Measurements from ENCODE around the gene DSG3.

Gene DSG3, protein sequence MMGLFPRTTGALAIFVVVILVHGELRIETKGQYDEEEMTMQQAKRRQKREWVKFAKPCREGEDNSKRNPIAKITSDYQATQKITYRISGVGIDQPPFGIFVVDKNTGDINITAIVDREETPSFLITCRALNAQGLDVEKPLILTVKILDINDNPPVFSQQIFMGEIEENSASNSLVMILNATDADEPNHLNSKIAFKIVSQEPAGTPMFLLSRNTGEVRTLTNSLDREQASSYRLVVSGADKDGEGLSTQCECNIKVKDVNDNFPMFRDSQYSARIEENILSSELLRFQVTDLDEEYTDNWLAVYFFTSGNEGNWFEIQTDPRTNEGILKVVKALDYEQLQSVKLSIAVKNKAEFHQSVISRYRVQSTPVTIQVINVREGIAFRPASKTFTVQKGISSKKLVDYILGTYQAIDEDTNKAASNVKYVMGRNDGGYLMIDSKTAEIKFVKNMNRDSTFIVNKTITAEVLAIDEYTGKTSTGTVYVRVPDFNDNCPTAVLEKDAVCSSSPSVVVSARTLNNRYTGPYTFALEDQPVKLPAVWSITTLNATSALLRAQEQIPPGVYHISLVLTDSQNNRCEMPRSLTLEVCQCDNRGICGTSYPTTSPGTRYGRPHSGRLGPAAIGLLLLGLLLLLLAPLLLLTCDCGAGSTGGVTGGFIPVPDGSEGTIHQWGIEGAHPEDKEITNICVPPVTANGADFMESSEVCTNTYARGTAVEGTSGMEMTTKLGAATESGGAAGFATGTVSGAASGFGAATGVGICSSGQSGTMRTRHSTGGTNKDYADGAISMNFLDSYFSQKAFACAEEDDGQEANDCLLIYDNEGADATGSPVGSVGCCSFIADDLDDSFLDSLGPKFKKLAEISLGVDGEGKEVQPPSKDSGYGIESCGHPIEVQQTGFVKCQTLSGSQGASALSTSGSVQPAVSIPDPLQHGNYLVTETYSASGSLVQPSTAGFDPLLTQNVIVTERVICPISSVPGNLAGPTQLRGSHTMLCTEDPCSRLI

DNA sequence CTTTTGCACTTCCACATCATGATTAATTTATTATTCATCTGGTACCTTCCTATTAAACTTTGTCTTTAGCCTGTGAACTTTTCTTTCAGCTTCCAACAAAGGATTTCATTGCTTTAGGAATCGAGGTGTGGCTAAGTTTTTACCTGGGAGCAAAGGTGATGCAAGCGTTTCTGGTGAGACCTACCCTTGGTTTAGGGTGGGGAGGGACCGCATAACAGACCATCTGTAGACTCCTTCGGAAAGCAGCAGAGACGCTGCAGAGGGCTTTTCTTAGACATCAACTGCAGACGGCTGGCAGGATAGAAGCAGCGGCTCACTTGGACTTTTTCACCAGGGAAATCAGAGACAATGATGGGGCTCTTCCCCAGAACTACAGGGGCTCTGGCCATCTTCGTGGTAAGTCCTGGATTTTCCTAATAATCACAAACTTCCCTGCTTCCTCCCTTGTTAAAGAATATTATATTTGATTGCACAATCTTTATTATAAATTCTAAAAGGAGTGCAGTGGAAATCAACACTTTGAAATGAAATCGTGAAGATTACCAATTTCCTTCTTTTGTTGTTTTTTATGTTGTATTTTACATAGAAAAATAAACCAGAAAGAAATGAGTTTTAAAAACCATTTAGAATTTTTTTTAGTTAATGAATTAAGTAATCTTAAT is at the start of gene DSG3:
Gene DSG3, plus strand, starts transcription at position 212 of the 662 bp plus-strand sequence. Its CDS starts 137 bp downstream, at position 349.
- no peak for DNase-seq

DNA sequence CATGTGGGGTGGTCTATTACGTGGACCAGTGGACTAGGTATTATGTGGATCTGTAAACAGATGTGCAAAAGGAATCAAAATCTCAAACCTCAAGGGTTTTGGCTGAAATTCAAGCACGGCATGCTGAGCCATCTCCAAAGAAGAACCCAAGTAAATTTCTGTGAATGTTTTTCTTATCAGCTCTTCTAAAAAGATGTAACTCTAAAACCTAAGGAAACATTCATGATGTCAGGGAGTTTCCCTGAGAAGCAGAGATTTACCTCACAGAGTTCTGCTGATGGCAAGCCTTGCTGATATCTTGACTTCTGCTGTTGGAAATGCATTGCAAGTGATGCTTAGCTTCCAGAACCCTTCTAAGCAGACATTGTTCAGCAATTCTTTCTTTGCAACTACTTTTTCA is 49.4 kb upstream of the DSG3 start:
- no peak for DNase-seq

DNA sequence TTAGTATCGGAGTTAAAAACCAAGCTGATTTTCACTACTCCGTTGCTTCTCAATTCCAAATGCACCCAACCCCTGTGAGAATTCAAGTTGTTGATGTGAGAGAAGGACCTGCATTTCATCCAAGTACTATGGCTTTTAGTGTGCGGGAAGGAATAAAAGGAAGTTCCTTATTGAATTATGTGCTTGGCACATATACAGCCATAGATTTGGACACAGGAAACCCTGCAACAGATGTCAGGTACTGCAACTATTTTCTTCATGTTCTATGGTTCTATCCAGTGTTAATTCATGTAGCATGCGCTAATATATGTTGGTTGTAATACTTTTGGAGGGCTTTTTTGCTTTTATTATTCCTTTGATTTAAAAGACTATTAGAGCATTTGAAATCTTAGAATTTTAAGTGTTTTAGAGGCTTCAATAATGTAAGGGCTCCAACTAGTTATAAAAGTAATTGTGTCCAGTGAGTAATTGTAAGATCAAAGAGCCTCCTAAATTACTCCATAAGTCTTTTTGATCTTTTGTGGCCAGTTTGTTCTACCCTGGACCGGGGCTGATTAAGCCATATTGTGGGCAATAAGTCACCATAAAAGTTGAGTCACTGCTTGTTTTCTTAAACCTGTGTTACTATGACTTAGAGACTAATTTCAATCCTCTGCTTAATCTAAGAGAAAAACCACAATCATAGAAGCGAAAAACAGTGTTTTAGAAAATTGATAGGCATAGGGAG is 48.1 kb upstream of the DSG3 start:
- no peak for DNase-seq

- no peak for DNase-seq
Measured at GRCh38 chr18:31401156-31402025, 46.1 kb upstream of the DSG3 start.

GRCh38 chr18:31402026-31402373 is 45.5 kb upstream of the DSG3 start:
- DNase-seq = no peak

GRCh38 chr18:31403409-31403808 is 44.1 kb upstream of the DSG3 start:
- DNase-seq = no peak

GRCh38 chr18:31407649-31408048 is 39.9 kb upstream of the DSG3 start:
- no peak for DNase-seq

DNA sequence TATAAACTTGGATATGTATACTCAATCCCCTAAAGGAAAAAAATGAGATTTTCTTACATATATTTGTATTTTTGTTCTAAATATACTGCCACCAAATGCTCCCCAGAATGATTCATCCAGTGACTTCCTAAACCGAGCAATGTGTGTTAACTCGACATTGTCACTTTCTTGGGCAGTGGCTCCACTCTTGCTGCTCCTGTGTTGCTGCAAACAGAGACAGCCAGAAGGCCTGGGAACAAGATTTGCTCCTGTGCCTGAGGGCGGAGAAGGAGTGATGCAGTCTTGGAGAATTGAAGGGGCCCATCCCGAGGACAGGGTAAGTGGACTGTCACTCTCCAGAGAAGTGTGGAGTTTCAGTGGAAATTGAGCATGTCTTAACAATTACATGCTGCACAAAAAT is 38.3 kb upstream of the DSG3 start:
- no peak for DNase-seq

GRCh38 chr18:31410716-31411483 is 36.6 kb upstream of the DSG3 start:
- no peak for DNase-seq

DNA sequence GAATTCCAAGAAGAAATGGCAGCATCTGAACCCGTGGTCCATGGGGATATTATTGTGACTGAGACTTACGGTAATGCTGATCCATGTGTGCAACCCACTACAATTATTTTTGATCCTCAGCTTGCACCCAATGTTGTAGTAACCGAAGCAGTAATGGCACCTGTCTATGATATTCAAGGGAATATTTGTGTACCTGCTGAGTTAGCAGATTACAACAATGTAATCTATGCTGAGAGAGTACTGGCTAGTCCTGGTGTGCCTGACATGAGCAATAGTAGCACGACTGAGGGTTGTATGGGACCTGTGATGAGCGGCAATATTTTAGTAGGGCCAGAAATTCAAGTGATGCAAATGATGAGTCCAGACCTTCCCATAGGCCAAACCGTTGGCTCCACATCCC is 34.4 kb upstream of the DSG3 start:
- no peak for DNase-seq

DNA sequence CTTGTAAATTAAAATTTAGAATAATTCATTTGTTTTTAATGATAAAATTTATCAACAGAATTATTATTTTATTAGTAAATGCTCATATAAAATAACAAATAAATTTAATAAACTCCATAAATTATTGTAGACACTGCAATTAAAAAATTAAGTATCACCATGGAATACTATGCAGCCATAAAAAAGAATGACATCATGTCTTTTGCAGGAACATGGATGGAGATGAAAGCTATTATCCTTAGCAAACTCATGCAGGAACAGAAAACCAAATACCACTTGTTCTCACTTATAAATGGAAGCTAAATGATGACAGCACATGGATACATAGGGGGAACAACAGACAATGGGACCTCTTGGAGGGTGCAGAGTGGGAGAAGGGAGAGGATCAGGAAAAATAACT is 29.7 kb upstream of the DSG3 start:
- DNase-seq = no peak

GRCh38 chr18:31419457-31419932 is 28.0 kb upstream of the DSG3 start:
- DNase-seq = no peak

GRCh38 chr18:31420032-31420431 is 27.5 kb upstream of the DSG3 start:
- DNase-seq = no peak

DNA sequence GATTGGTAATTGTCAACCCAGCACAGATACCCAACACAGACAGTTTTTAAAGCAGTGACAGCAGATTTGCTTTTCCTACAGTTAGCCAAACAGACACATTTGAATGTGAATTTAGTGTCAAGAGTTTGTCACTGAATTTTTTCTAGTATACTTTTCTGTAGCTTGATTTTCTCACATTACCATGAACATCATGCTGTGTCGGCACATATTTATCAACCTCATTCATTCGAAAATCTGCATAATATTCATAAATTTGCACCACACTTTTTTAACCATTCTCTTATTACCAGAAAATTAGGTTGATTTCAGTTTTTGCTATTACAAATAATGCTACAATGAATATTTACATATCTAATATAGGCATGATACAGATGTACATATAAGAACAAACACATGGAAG is 27.0 kb upstream of the DSG3 start:
- DNase-seq = no peak

DNA sequence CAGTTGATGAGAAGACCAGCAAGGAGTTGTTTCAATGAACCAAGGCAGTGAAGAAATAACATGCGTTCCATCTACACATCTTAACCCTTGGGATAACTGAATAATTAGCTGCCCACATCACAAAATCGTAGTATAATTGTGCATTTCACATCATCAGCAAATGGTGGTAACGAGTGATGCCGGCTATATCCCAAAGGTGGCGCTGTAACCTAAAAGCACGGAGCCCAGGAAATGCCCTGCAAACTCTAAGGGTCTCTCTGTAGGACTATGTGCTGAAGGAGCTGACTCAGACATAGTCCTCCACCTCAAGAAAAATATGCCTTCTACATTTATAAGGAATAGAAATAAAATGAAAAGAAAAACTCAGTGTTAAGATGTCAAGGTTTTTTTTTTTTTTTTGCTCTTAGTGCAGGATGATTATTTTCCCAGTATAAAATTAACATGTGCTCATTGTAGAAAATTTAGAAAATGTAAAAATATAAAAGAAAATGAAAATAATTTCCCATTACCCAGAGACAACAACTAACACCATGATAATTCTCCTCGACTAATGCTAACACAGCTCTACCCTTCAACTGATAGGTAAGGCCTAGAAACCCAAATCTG is 23.1 kb upstream of the DSG3 start:
- no peak for DNase-seq

DNA sequence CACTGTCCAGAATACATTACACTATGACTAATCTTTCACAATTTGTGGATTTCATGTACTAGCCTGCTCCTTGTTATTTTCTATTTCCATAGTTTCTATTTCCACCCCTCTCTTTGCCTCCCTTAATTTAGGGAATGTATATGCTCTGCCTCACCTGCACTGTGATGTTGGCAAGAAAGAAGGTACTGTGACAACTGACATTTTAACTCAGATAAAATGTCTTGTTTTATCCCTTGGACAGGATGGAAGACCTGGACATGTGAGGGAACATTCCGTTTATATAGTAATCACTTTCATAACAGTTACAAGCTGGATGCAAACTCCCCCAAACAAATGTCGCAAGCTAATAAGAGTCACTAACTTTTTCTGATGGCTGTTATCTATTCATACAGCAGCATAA is 21.5 kb upstream of the DSG3 start:
- no peak for DNase-seq

DNA sequence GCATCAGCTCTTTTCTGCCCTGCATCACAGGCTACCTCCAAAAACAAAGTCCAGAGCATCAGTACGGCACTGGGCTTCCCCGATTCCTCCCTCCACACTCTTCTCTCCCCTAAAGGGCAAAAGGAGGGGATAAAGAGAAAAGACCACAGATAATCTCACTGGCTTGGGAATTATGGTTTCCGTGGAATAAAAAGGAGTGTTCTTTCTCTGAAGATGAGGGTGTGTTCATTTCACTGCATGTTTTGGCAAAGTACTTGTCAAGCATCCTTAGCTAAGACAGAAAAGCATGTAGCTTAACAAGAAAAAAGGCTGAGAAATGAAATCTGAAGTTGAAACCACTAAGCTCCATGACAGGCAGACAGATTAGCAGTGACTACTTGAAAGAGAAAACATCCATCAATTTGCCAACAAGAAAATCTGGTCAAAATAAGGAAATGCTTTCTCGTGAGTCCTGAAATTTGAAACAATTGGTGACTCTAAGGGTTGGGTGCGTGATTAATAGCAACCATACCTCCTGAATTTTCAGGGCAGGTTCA is 20.6 kb upstream of the DSG3 start:
- DNase-seq = no peak

DNA sequence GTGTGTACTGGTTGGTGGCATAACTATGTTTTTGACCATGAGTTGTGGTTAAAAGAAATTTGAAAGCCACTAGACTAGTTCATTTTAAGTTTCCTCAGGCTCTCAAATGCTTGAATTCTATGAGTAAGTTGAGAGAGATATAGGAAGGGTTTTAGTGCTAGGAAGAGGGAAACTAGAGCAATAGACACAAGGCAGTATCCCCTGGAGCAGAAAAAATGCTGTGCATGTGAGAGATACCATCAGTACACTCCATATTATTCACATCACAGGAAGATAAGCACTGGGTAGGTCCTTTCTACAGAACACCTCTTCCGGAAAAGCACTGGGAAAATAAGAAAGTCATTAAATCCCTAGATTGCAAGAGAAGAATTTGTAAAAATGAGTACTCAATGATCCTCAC is 19.3 kb upstream of the DSG3 start:
- no peak for DNase-seq

DNA sequence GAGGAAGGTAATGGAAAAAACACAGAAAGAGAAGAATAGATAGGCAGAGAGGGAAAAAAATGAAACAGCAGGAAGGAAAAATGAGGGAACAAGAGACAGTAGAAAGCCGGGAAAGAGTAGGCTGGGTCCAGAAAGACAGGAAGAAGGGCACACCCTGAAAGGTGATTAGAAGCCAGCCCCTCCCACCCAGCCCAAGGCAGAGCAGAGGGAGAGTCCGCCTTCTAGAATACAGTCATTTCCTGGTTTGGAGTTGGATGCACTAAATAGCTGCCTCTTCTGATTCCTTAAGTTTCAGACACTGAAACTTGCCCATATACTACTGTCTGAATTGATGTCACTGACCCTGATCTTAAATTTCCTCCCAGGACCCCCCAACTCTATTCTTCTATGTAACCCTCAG is 17.9 kb upstream of the DSG3 start:
- no peak for DNase-seq

- no peak for DNase-seq
Measured at GRCh38 chr18:31430072-31430471, 17.5 kb upstream of the DSG3 start.

Data from left hindlimb (tissue), 1 donor.